HEK293 (cell line): ENCODE data around the gene RNF6.

Source experiments
- CTCF ChIA-PET: fragments of 350-600 bp; formaldehyde crosslinking; extraction: SDS; loops from one replicate; lab custom pipeline; 2021; ENCODE audit warnings: antibody characterized with exemption; lab: Yijun Ruan, JAX
- POLR2A ChIA-PET: fragments of 300-600 bp; formaldehyde crosslinking; extraction: SDS; loops from one replicate; lab custom pipeline; 2020; ENCODE audit warnings: antibody characterized with exemption, inconsistent platforms; lab: Yijun Ruan, JAX
- H3K27ac ChIP-seq: fragments of 200-500 bp; sonication (Bioruptor generic); 2 replicates; pipeline ENCODE4 v1.5.1; 2014; ENCODE audit warnings: low read depth, low read length, control low read depth, inconsistent platforms; ENCODE audit errors: extremely low read depth
- H3K36me3 ChIP-seq, 2 experiments: fragments of 200-500 bp in 1 of 2; sonication (Bioruptor generic) in 1 of 2; 1 replicate in 1 of 2; 2 replicates in 1 of 2; pipeline ENCODE4 v1.5.1; 2014 to 2017; ENCODE audit warnings: inconsistent platforms in 2 of 2, low read length in 2 of 2; ENCODE audit not compliant: control insufficient read depth in 2 of 2, insufficient read depth in 1 of 2
- H3K4me1 ChIP-seq: fragments of 200-500 bp; sonication (Bioruptor generic); 2 replicates; pipeline ENCODE4 v1.5.1; 2014; ENCODE audit warnings: mild to moderate bottlenecking, low read length, inconsistent platforms; ENCODE audit not compliant: control insufficient read depth, insufficient read depth
- H3K4me3 ChIP-seq: 2 replicates; pipeline ENCODE4 v1.5.1; 2011; ENCODE audit warnings: low read depth, mild to moderate bottlenecking, control low read depth, low read length, moderate library complexity
- H3K9me3 ChIP-seq: fragments of 200-500 bp; sonication (Bioruptor generic); 2 replicates; pipeline ENCODE4 v1.5.1; 2014; ENCODE audit warnings: low read depth, low read length, inconsistent platforms; ENCODE audit not compliant: control insufficient read depth, insufficient read depth
- KLF16 ChIP-seq: fragments of 450-650 bp; formaldehyde crosslinking; IDR thresholded peaks from 2 replicates; pipeline ENCODE4 v1.5.1; 2017; ENCODE audit warnings: missing biosample characterization, missing genetic modification characterization
- PRDM2 ChIP-seq: fragments of 450-650 bp; formaldehyde crosslinking; IDR thresholded peaks from 2 replicates; pipeline ENCODE4 v1.5.1; 2016; ENCODE audit warnings: missing biosample characterization, missing genetic modification characterization, borderline replicate concordance
- PRDM4 ChIP-seq: fragments of 450-650 bp; formaldehyde crosslinking; IDR thresholded peaks from 2 replicates; pipeline ENCODE4 v1.5.1; 2017; ENCODE audit warnings: missing biosample characterization, missing genetic modification characterization
- PRDM6 ChIP-seq: fragments of 450-650 bp; formaldehyde crosslinking; IDR thresholded peaks from 2 replicates; pipeline ENCODE4 v1.5.1; 2017; ENCODE audit warnings: missing biosample characterization, missing genetic modification characterization
- YY1 ChIP-seq: fragments of 450-650 bp; formaldehyde crosslinking; IDR thresholded peaks from 2 replicates; pipeline ENCODE4 v1.5.1; 2018; ENCODE audit warnings: missing biosample characterization, missing genetic modification characterization
- YY2 ChIP-seq: fragments of 450-650 bp; formaldehyde crosslinking; IDR thresholded peaks from 2 replicates; pipeline ENCODE4 v1.5.1; 2016; ENCODE audit warnings: missing biosample characterization, missing genetic modification characterization
- ZBTB17 ChIP-seq: fragments of 450-650 bp; formaldehyde crosslinking; IDR thresholded peaks from 2 replicates; pipeline ENCODE4 v1.5.1; 2016; ENCODE audit warnings: missing biosample characterization, missing genetic modification characterization
- ZBTB48 ChIP-seq: fragments of 450-650 bp; formaldehyde crosslinking; IDR thresholded peaks from 2 replicates; pipeline ENCODE4 v1.5.1; 2016; ENCODE audit warnings: missing biosample characterization, missing genetic modification characterization
- ZNF112 ChIP-seq: fragments of 450-650 bp; formaldehyde crosslinking; IDR thresholded peaks from 2 replicates; pipeline ENCODE4 v1.5.0; 2017; ENCODE audit warnings: missing biosample characterization, missing genetic modification characterization
- ZNF37A ChIP-seq: fragments of 450-650 bp; IDR thresholded peaks from 2 replicates; pipeline ENCODE4 v1.5.1; 2018; ENCODE audit warnings: missing biosample characterization, missing genetic modification characterization
- ZNF488 ChIP-seq: fragments of 450-650 bp; formaldehyde crosslinking; IDR thresholded peaks from 2 replicates; pipeline ENCODE4 v1.5.1; 2016; ENCODE audit warnings: missing biosample characterization, missing genetic modification characterization
- ZNF529 ChIP-seq: fragments of 450-650 bp; formaldehyde crosslinking; IDR thresholded peaks from 2 replicates; pipeline ENCODE4 v1.5.1; 2017; ENCODE audit warnings: missing genetic modification characterization, missing biosample characterization; ENCODE audit not compliant: insufficient replicate concordance
- ZNF580 ChIP-seq: fragments of 450-650 bp; formaldehyde crosslinking; IDR thresholded peaks from 2 replicates; pipeline ENCODE4 v1.5.1; 2016; ENCODE audit warnings: missing biosample characterization, missing genetic modification characterization
- ZNF645 ChIP-seq: fragments of 450-650 bp; formaldehyde crosslinking; IDR thresholded peaks from 2 replicates; pipeline ENCODE4; 2016; ENCODE audit warnings: missing biosample characterization, missing genetic modification characterization
- ZSCAN16 ChIP-seq: fragments of 450-650 bp; formaldehyde crosslinking; IDR thresholded peaks from 2 replicates; pipeline ENCODE4 v1.5.1; 2016; ENCODE audit warnings: missing biosample characterization, missing genetic modification characterization

Gene RNF6

GRCh38 chr13:26220575-26220974 lies 1.5 kb downstream of the RNF6 start (continued):
- TF ChIP-seq PRDM4 (tag by site-specific recombination) = no peak
- no peak for TF ChIP-seq ZNF529 (tag by site-specific recombination)
- TF ChIP-seq PRDM2 (tag by site-specific recombination) = no peak
- TF ChIP-seq YY2 (tag by site-specific recombination) = no peak
- no peak for TF ChIP-seq ZBTB48
- TF ChIP-seq ZNF488 (tag by site-specific recombination) = no peak
- no peak for TF ChIP-seq ZNF112 (tag by site-specific recombination)
- TF ChIP-seq ZSCAN16 (tag by site-specific recombination) = no peak
- no peak for TF ChIP-seq ZNF580 (tag by site-specific recombination)
- TF ChIP-seq PRDM6 (tag by site-specific recombination) = no peak
- TF ChIP-seq ZNF37A (tag by site-specific recombination) = no peak
- TF ChIP-seq, all 188 proteins: peak for 0

GRCh38 chr13:26219726-26220125 lies 2.4 kb downstream of the RNF6 start:
- ChIA-PET POLR2A (no interaction called here), CTCF (interaction anchor here (0.9 to 2.9 kb wide), 2 partner anchors 34 to 479 kb away, joined by 3 to 8 read pairs; no protein-coding TSS in a partner anchor)
- Histone ChIP-seq H3K27ac (no peak overlapping the region), H3K4me3 (no peak overlapping the region), H3K36me3 (peaks cover 11 to 53% of the 10 kb centered on the region in 2 experiments), H3K9me3 (no peaks in the 10 kb centered on the region), H3K4me1 (no peaks in the 10 kb centered on the region)
- TF ChIP-seq ZNF645 (no peak), YY1 (tag by site-specific recombination) (no peak), KLF16 (tag by site-specific recombination) (no peak), ZBTB17 (0 out of 2 replicates have a peak, but pooled peaks have one; percentile 13)
